ENCODE data around the gene FOXB2.
"Not testable (repeated sequence)": the region's sequence is repeated elsewhere in the genome, so short reads cannot be mapped to it uniquely, and the experiment has no call there.

The FOXB2 gene

DNA sequence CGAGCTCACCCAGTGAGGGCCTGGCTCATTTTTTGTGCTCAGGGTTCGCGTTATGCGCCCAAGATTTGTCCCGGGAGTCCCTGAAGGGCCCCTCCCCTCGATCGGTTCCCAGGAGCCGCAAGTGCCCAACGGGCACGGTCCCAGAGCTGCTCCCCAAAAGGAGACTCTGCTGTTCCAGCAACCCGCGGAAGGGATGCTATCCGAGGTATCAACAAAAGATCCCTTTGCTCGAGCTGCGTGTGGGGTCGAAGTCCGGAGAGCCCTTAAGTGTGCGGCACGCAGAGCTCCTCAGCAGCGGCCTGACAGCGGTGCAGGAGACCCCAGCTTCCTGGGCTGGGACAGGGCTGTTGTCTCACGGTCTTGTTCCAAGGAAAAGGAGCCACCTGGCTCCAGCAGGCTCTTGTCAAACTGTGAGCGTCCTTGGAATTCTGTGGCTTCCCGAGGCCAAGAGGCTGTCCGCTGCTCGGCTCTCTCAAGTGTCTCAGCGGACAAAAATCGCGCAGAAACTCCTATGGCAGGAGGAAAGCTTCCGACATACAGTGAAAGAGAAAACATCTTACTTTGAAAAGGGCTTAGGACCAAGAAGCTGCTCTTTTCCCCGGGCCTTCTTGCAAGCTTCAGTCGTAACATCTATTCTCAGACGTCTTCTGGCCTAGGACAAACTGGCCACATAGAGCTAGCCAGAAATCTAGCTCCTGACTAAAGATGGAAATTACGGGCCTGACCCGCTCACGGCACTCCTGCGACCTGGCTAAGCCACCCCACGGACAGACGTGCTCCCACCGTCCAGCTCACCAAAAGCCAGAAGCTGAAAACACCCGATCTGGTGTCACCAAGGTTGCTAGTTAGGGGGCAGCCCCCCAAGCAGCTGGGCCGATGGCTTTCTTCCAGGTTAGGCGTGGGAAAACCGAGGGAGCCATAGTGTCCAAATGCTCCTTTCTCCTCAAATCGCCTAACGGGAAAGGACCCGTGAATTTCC is 2.6 kb upstream of the FOXB2 start:
- DNase-seq = peak; percentile 26 to 31

- DNase-seq = no peak
Observed at GRCh38 chr9:77017505-77017894, 2.0 kb upstream of the FOXB2 start.

GRCh38 chr9:77018058-77018968 is 1.1 kb upstream of the FOXB2 start:
- DNase-seq = peak; percentile 16 to 26

GRCh38 chr9:77018969-77019235 is 553 bp upstream of the FOXB2 start:
- peak in 1 of 2 experiments; percentile 23 for DNase-seq

DNA sequence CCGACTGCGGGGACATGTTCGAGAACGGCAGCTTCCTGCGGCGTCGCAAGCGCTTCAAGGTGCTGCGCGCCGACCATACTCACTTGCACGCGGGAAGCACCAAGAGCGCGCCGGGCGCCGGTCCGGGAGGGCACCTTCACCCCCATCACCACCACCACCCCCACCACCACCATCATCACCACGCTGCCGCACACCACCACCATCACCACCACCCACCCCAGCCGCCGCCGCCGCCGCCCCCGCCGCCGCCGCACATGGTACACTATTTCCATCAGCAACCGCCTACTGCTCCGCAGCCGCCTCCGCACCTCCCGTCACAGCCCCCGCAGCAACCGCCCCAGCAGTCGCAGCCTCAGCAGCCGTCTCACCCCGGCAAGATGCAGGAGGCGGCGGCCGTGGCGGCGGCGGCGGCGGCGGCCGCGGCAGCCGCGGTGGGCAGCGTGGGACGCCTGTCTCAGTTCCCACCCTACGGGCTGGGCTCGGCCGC is 514 bp downstream of the FOXB2 start:
- DNase-seq = peak in 1 of 2 experiments; percentile 18

- DNase-seq = peak; percentile 34 to 38
Observed at GRCh38 chr9:77020413-77021290, 1.2 kb downstream of the FOXB2 start.

DNA sequence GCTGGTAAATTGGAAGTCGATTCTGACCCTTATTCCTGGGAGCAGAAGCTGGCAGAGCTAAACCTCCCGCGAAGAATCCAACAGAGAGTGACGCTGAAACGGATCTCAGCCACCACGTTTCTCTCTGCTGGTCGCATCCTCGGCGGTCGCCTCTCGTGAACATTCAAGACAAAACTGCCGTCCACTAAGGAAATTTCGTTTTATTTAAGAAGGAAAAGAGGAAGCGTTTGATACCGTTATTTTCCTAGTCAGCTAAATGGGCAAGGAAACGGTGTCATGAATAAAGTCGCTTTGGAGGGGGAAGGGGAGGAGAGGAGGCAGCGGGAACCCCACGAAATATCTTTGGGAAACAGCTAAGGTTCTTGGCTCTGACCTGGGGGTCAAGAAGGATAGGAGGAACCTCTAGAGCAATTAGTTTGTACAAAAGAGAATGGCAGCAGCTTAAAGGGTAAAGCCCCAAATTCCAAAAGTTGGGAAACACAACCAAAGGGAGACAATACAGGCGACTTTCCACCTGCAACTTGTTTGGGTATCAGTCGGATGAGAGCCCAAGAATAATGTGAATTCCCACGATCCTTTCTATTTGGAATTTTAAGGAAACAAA is 1.9 kb downstream of the FOXB2 start:
- peak; percentile 20 to 28 for DNase-seq

DNA sequence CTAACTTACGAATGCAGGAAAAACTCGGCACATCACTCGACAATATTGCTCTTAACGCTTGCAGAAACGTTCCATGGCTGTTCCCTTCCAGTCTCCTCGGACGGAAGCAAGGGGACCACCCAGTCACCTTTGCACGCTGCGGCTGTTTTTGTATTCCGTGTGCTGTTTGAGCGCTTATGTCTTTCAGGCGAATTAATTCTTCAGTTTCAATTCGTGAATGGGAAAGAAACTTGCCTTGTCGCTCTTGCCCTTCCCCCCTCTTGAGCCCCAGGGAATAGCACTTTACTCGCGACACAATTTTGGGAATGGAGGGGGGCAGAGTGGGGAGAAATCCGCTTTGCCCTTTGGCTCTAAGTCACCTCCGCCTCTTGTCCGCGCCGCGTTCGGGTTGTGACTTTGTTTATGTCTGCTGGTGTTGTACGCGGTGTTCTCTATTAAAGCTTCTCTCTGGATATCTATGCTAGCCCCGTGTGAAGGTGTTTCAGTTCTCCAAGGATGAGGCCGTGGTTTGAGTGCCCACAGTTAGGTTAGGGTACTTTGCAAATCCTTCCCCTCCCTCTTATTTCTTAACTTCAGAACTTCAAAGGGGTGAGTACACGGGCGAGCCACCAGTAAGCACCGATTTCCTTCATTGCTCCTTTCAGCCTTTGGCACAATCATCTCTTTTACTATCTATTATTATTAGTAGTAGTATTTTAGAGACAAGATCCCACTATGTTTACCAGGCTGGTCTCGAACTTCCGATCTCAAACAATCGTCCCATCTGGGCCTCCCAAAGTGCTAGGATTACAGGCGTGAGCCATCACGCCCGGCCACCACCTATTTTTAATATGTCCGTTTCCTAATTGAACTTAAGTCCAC is 2.7 kb downstream of the FOXB2 start:
- DNase-seq = peak; percentile 23 to 26

- DNase-seq = peak; percentile 33 to 41
Observed at GRCh38 chr9:77022783-77023440, 3.5 kb downstream of the FOXB2 start.

- no peak for DNase-seq
Observed at GRCh38 chr9:77023726-77024125, 4.3 kb downstream of the FOXB2 start.

- DNase-seq = no peak
Observed at GRCh38 chr9:77024776-77025545, 5.5 kb downstream of the FOXB2 start.

DNA sequence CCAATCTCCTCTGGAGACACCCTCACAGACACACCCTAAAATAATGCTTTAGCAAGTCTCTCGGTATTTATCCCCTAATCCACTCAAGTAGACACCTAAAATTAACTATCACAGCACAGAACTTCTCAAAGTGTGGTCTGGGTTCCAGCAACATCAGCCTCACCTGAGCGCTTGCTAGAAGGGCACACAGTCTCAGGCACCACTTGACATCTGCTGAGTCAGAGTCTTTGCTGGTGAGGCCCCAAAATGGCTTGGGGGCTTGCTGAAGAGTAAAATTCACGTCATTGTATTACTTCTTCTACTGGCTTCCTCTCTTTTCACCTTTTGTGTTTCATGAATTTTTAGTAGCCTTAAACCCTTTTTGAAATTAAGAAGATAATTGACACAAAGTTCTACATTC is 9.0 kb downstream of the FOXB2 start:
- DNase-seq = no peak

DNA sequence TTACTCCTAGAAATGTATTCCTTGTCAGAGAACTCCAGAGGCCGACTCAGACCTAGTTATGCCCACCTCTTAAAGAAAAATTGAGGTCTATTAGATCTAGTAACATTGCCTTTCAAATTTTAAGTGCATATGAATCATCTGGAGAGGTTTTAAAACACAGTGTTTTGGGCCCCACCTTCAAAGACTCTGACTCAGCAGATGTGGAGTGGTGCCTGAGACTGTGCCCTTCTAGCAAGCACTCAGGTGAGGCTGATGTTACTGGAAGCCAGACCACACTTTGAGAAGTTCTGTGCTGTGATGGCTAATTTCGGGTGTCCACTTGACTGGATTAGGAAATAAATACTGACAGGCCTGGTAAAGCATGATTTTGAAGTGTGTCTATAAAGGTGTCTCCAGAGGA is 10.6 kb downstream of the FOXB2 start:
- no peak for DNase-seq

- no peak for DNase-seq
Observed at GRCh38 chr9:77038281-77039036, 19.0 kb downstream of the FOXB2 start.

- DNase-seq = no peak
Observed at GRCh38 chr9:77040340-77040739, 20.9 kb downstream of the FOXB2 start.

DNA sequence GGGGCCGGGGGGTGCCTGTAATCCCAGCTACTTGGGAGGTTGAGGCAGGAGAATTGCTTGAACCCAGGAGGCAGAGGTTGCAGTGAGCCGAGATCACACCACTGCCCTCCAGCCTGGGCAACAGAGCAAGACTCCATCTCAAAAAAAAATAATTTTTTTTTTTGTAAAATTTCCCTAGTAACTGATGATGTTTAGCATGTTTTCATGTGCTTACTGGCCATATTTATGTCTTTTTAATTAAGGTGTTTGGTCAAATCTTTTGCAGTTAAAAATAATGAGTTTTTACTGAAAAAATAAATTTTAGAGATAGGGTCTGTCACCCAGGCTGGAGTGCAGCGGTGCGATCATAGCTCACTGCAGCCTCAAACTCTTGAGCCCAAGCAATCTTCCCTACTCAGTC is 24.3 kb downstream of the FOXB2 start:
- DNase-seq = not testable (repeated sequence)

GRCh38 chr9:77060681-77061080 is 41.2 kb downstream of the FOXB2 start:
- not testable (repeated sequence) for DNase-seq

DNA sequence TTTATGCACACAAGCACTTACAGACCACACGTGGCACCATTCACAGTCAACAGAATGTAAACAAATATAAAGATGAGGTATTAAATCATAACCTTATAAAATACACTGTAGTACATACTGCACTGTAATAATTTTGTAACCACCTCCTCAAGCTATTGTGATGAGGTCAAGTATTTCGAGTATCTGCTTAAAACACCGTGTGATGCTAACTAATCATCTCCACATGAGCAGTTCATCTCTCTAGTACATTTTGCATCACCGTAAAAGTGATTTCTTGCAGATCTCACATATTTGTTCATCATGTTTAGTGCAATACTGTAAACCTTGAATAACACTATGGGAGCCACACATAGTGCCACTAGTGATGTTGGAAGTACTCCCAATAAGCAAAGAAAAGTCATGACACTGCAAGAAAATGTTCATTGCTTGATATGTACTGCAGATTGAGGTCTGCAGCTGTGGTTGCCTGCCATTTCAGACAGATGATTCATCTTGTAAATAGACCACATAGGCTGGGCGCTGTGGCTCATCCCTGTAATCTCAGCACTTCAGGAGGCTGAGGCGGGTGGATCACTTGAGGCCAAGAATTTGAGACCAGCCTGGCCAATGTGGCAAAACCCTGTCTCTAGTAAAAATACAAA is 44.3 kb downstream of the FOXB2 start:
- no peak for DNase-seq

Data from activated T-cell treated with anti-CD3 and anti-CD28 coated beads, Interleukin-2, amount 50 U/mL, for 48 hours (primary cell).